Skin epidermis (tissue), 12 donors: Measurements from ENCODE around the gene PLIN3.
"Not testable (repeated sequence)": the region's sequence is repeated elsewhere in the genome, so short reads cannot be mapped to it uniquely, and the experiment has no call there.

Source experiments
- H3K27ac ChIP-seq, 21 experiments: fragments of 200-600 bp; sonication (generic) in 11 of 21; one replicate each; pipeline ENCODE4 v1.5.0; 2020; ENCODE audit warnings: mild to moderate bottlenecking in 3 of 21, inconsistent platforms in 2 of 21, moderate library complexity in 2 of 21
- H3K4me3 ChIP-seq, 7 experiments: fragments of 200-600 bp; sonication (generic) in 2 of 7; one replicate each; pipeline ENCODE4 v1.5.0; 2020; ENCODE audit warnings: inconsistent platforms in 2 of 7, mild to moderate bottlenecking in 2 of 7, moderate library complexity in 1 of 7

Gene PLIN3

GRCh38 chr19:4853506-4853905 is 14.0 kb downstream of the PLIN3 start:
- not testable (repeated sequence) for H3K27ac ChIP-seq, H3K4me3 ChIP-seq

- Histone ChIP-seq H3K4me3 (no peak overlapping the region), H3K27ac (no peak overlapping the region)
Observed at GRCh38 chr19:4852484-4852883, 15.0 kb downstream of the PLIN3 start.

GRCh38 chr19:4851551-4852290 is 15.7 kb downstream of the PLIN3 start:
- Histone ChIP-seq H3K27ac (no peak overlapping the region), H3K4me3 (no peak overlapping the region)

- H3K4me3 ChIP-seq: no peak overlapping the region
- H3K27ac ChIP-seq: no peak overlapping the region
Observed at GRCh38 chr19:4849019-4849418, 18.4 kb downstream of the PLIN3 start.

GRCh38 chr19:4847190-4847973 is 20.1 kb downstream of the PLIN3 start:
- Histone ChIP-seq H3K4me3 (no peak overlapping the region), H3K27ac (no peak overlapping the region)

- peak overlapping the region in 4 of 21 experiments; percentile 23 to 49 (median 36) for H3K27ac ChIP-seq
Observed at GRCh38 chr19:4845975-4846374, 21.5 kb downstream of the PLIN3 start.

GRCh38 chr19:4844348-4845179 is 22.9 kb downstream of the PLIN3 start:
- peak overlapping the region in 5 of 21 experiments; percentile 34 to 67 (median 43) for H3K27ac ChIP-seq
- no peak overlapping the region for H3K4me3 ChIP-seq

More at GRCh38 chr19:4845975-4846374, 21.5 kb downstream of the PLIN3 start:
- not testable (repeated sequence) for H3K4me3 ChIP-seq

- H3K4me3 ChIP-seq: no peak overlapping the region
- peak overlapping the region in 2 of 21 experiments; percentile 3 to 26 for H3K27ac ChIP-seq
Observed at GRCh38 chr19:4843647-4843965, 23.9 kb downstream of the PLIN3 start.

- Histone ChIP-seq H3K4me3 (no peak overlapping the region), H3K27ac (no peak overlapping the region)
Observed at GRCh38 chr19:4839192-4839591, 28.3 kb downstream of the PLIN3 start.

GRCh38 chr19:4832776-4833175 is 34.7 kb downstream of the PLIN3 start:
- Histone ChIP-seq H3K4me3 (no peak overlapping the region), H3K27ac (peak overlapping the region in 1 of 21 experiments; percentile 31)

- peak overlapping the region in 20 of 21 experiments; percentile 82 to 99 (median 96) for H3K27ac ChIP-seq
- peak overlapping the region; percentile 81 to 96 (median 93) for H3K4me3 ChIP-seq
Observed at GRCh38 chr19:4831979-4832340, 35.5 kb downstream of the PLIN3 start.

- H3K4me3 ChIP-seq: peak within 1 kb of the TSS; percentile 81 to 96 (median 93)
- H3K27ac ChIP-seq: peak within 1 kb of the TSS; percentile 81 to 99 (median 96)
Observed at GRCh38 chr19:4831304-4831978, 36.0 kb downstream of the PLIN3 start, which contains the start of gene TICAM1. Gene TICAM1, minus strand, starts transcription at chr19:4831712. Its CDS starts 13,335 bp downstream, at chr19:4818377.

GRCh38 chr19:4830768-4831265 is 36.6 kb downstream of the PLIN3 start:
- H3K4me3 ChIP-seq: peak overlapping the region; percentile 81 to 96 (median 93)
- H3K27ac ChIP-seq: peak overlapping the region in 20 of 21 experiments; percentile 82 to 99 (median 96)

GRCh38 chr19:4830332-4830731 is 37.1 kb downstream of the PLIN3 start:
- Histone ChIP-seq H3K27ac (peak overlapping the region in 18 of 21 experiments; percentile 82 to 99 (median 97)), H3K4me3 (peak overlapping the region; percentile 81 to 96 (median 93))

- Histone ChIP-seq H3K27ac (peak overlapping the region in 6 of 21 experiments; percentile 29 to 69 (median 42)), H3K4me3 (no peak overlapping the region)
Observed at GRCh38 chr19:4829001-4829712, 38.3 kb downstream of the PLIN3 start.

- peak overlapping the region in 1 of 21 experiments; percentile 17 for H3K27ac ChIP-seq
- H3K4me3 ChIP-seq: no peak overlapping the region
Observed at GRCh38 chr19:4823577-4823976, 43.9 kb downstream of the PLIN3 start.

- not testable (repeated sequence) for H3K27ac ChIP-seq, H3K4me3 ChIP-seq
Observed at GRCh38 chr19:4822354-4822753, 45.1 kb downstream of the PLIN3 start.

GRCh38 chr19:4821265-4821664 is 46.2 kb downstream of the PLIN3 start:
- Histone ChIP-seq H3K27ac (no peak overlapping the region), H3K4me3 (no peak overlapping the region)
